Smooth muscle cell (in vitro differentiated cells): ENCODE measurements around the gene SLC45A2. TPM values are rescaled to one million over a fixed set of nuclear protein-coding genes. Genes with fewer than 3 reads are reported as not detected.

ENCODE experiments used
- DNase-seq: peaks from one replicate; lab custom pipeline; 2025; ENCODE audit not compliant: unreplicated experiment; lab: John Stamatoyannopoulos, UW
- H2AFZ ChIP-seq: fragments of 200-600 bp; sonication (generic); 2 replicates; pipeline ENCODE4 v1.6.0; 2016; ENCODE audit warnings: antibody characterized with exemption, low read depth, mild to moderate bottlenecking
- H3F3A ChIP-seq: fragments of 200-600 bp; sonication (generic); 2 replicates; pipeline ENCODE4 v1.6.0; 2017; ENCODE audit warnings: antibody characterized with exemption, low read depth
- H3K27ac ChIP-seq: fragments of 200-600 bp; sonication (generic); 2 replicates; pipeline ENCODE4 v1.5.1; 2016; ENCODE audit warnings: low read depth, mild to moderate bottlenecking
- H3K27me3 ChIP-seq: fragments of 200-600 bp; sonication (generic); 2 replicates; pipeline ENCODE4 v1.6.1; 2016; ENCODE audit warnings: low read depth, mild to moderate bottlenecking
- H3K36me3 ChIP-seq: fragments of 200-600 bp; sonication (generic); 2 replicates; pipeline ENCODE4 v1.5.1; 2016; ENCODE audit warnings: low read depth
- H3K4me1 ChIP-seq: fragments of 200-600 bp; sonication (generic); 2 replicates; pipeline ENCODE4 v1.5.1; 2016; ENCODE audit warnings: low read depth
- H3K4me2 ChIP-seq: fragments of 200-600 bp; sonication (generic); 2 replicates; pipeline ENCODE4 v1.6.0; 2016; ENCODE audit warnings: mild to moderate bottlenecking
- H3K4me3 ChIP-seq: fragments of 200-600 bp; sonication (generic); 2 replicates; pipeline ENCODE4 v1.5.1; 2016; ENCODE audit warnings: mild to moderate bottlenecking
- H3K79me2 ChIP-seq: fragments of 200-600 bp; sonication (generic); 2 replicates; pipeline ENCODE4 v1.6.0; 2016; ENCODE audit warnings: low read depth, mild to moderate bottlenecking
- H3K9ac ChIP-seq: fragments of 200-600 bp; sonication (generic); 2 replicates; pipeline ENCODE4 v1.6.0; 2016; ENCODE audit warnings: low read depth
- H3K9me3 ChIP-seq: fragments of 200-600 bp; sonication (generic); replicated peaks from 2 replicates; pipeline ENCODE4 v1.5.1; 2016; ENCODE audit warnings: low read depth
- H4K20me1 ChIP-seq: fragments of 200-600 bp; sonication (generic); 2 replicates; pipeline ENCODE4 v1.6.0; 2016; ENCODE audit warnings: low read depth
- CTCF ChIP-seq: fragments of 200-600 bp; sonication (generic); IDR thresholded peaks from 2 replicates; pipeline ENCODE4 v1.5.1; 2017; ENCODE audit warnings: borderline replicate concordance, mild to moderate bottlenecking, antibody characterized with exemption; ENCODE audit not compliant: insufficient read depth, poor library complexity, severe bottlenecking
- WGBS: methylation state at CpG from one replicate; pipeline ENCODE4 v1.1.7; 2016; ENCODE audit warnings: low lambda C conversion rate; 5-methylcytosine and 5-hydroxymethylcytosine counted together
- polyA plus RNA-seq: library from polyadenylated mRNA; unstranded; fragments of >200 nt; fragmentation: Nextera tagmentation; extraction: Ambion mirVana; gene quantifications from 2 replicates; pipeline ENCODE4 v1.2.1, GENCODE V29; 2016
- total RNA-seq: library from RNA; depleted of rRNA; stranded (reverse); fragments of >200 nt; gene quantifications from 2 replicates; pipeline ENCODE4 v1.2.3, GENCODE V29; 2014

Gene SLC45A2
- total and polyA plus RNA-seq, 2 experiments from 2014 or later: 0.36 to 0.59 TPM

DNA sequence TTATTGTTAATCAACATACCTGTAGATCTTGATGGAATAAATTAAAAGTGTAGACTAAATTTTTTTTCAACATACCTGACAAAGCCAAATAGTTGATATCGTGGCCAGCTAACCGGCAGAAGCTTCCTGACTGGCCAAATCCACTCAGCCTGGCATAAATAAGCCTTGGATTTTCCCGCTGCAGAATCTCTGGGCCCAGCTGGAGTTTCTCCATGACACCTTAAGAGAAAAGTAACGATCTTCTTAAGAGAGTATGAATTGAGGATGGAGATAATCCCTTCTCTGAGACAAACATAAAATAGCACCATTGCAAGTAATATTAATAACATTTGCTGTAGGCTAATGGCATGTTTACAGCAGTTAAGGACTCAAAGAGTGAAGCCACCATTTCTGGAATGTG, 21.2 kb upstream of the SLC45A2 start:
- H3K4me2 ChIP-seq: peak overlapping the region; percentile 11
- H3F3A ChIP-seq: peaks cover 16% of the 10 kb centered on the region
- no peaks in the 10 kb centered on the region for H3K27me3 ChIP-seq
- H3K79me2 ChIP-seq: peaks cover 4% of the 10 kb centered on the region
- 88% methylated on average over 4 of the region's 4 CpGs for WGBS
- H2AFZ ChIP-seq: no peak overlapping the region
- no peaks in the 10 kb centered on the region for H4K20me1 ChIP-seq
- no peak for TF ChIP-seq CTCF
- DNase-seq: no peak
- peak overlapping the region; percentile 86 for H3K4me3 ChIP-seq
- H3K36me3 ChIP-seq: no peaks in the 10 kb centered on the region
- no peak overlapping the region for H3K27ac ChIP-seq
- H3K9me3 ChIP-seq: no peaks in the 10 kb centered on the region
- H3K4me1 ChIP-seq: peaks cover 12% of the 10 kb centered on the region
- H3K9ac ChIP-seq: no peak overlapping the region

GRCh38 chr5:34005211-34005610, 20.7 kb upstream of the SLC45A2 start:
- Histone ChIP-seq H3K9ac (no peak overlapping the region), H3K4me2 (no peak overlapping the region), H3K4me3 (no peak overlapping the region), H3K9me3 (no peaks in the 10 kb centered on the region), H2AFZ (no peak overlapping the region), H3K4me1 (peaks cover 12% of the 10 kb centered on the region), H3F3A (peaks cover 16% of the 10 kb centered on the region), H3K79me2 (peaks cover 4% of the 10 kb centered on the region), H3K36me3 (no peaks in the 10 kb centered on the region), H4K20me1 (no peaks in the 10 kb centered on the region), H3K27me3 (no peaks in the 10 kb centered on the region), H3K27ac (peak overlapping the region; percentile 16)
- no peak for DNase-seq
- 44% methylated on average over 4 of the region's 4 CpGs for WGBS
- no peak for TF ChIP-seq CTCF

- no peak overlapping the region for H3K4me3 ChIP-seq
- no peak overlapping the region for H3K4me2 ChIP-seq
- no peaks in the 10 kb centered on the region for H4K20me1 ChIP-seq
- 95% methylated on average over 4 of the region's 4 CpGs for WGBS
- peaks cover 4% of the 10 kb centered on the region for H3K79me2 ChIP-seq
- H2AFZ ChIP-seq: no peak overlapping the region
- TF ChIP-seq CTCF: no peak
- H3K27me3 ChIP-seq: no peaks in the 10 kb centered on the region
- no peak for DNase-seq
- no peak overlapping the region for H3K27ac ChIP-seq
- no peaks in the 10 kb centered on the region for H3K36me3 ChIP-seq
- H3K4me1 ChIP-seq: peaks cover 9% of the 10 kb centered on the region
- no peaks in the 10 kb centered on the region for H3K9me3 ChIP-seq
- no peak overlapping the region for H3K9ac ChIP-seq
- H3F3A ChIP-seq: peaks cover 14% of the 10 kb centered on the region
Observed at GRCh38 chr5:34003941-34004340, 19.4 kb upstream of the SLC45A2 start.

DNA sequence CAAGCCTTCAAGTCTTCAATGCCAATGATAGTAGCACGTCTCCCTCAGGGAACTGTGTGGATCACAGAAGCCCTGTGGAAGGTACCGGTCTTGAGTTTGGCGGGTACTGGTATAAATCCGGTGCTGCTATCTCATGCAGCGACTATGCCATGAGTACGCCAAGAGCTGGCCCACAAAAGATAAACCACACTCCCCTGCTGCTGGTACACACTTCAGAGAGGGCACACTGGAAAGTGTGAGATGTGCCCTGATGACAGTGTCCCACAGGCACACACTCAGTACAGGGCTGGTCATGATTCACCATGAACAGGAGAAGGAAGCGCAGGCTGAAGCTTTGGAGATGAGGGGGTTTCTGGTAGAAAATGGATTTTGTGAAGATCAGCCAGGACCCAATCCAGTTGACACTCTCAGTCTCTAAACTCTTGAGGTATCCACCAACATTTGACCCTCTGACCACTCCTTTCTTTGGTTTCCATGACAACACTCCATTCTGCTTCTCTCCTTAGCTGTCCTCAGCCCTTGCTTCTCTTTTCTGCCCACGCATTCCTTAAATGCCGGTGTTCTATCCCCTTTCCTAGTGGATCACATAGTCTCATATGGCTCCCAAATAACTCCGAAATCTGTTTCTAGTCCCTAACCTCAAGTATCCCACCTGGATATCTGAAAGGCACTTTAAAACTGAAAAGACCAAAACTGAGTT, 18.3 kb upstream of the SLC45A2 start:
- Histone ChIP-seq H3K4me3 (no peak overlapping the region), H2AFZ (no peak overlapping the region), H3K4me2 (no peak overlapping the region), H3K27me3 (no peaks in the 10 kb centered on the region), H3F3A (peaks cover 6% of the 10 kb centered on the region), H3K9me3 (no peaks in the 10 kb centered on the region), H3K9ac (no peak overlapping the region), H3K79me2 (peaks cover 4% of the 10 kb centered on the region), H3K36me3 (no peaks in the 10 kb centered on the region), H3K27ac (no peak overlapping the region), H4K20me1 (no peaks in the 10 kb centered on the region), H3K4me1 (peaks cover 5% of the 10 kb centered on the region)
- no peak for TF ChIP-seq CTCF
- no peak for DNase-seq
- 86% methylated on average over 10 of the region's 10 CpGs for WGBS
